Measurements from ENCODE around the gene GABRB3.

GABRB3 gene

GRCh38 chr15:26772154-26773066 is at the start of gene GABRB3:
TSS of gene GABRB3 (minus strand) at chr15:26773066.
- Histone ChIP-seq H3K27ac (no peak within 1 kb of the TSS), H3K4me3 (ENCODE audit: low read depth, low read length) (no peak within 1 kb of the TSS), H3K27me3 (replicated peaks) (peaks cover 21% of the 10 kb centered on the region), H3K36me3 (replicated peaks) (no peaks in the 10 kb centered on the region)
- no peak for DNase-seq
- no peak for TF ChIP-seq CTCF (IDR thresholded peaks at IDR 0.05; ENCODE audit: low read depth, low read length, missing control alignments)
- in situ Hi-C loops (cut with HindIII; ENCODE audit: low pct_ligation_motif_present, low sequenced_read_pairs): no loop called here

- in situ Hi-C loops (cut with HindIII; ENCODE audit: low pct_ligation_motif_present, low sequenced_read_pairs): no loop called here
- no peak overlapping the region for H3K4me3 ChIP-seq (ENCODE audit: low read depth, low read length)
- H3K27ac ChIP-seq: no peak overlapping the region
- no peaks in the 10 kb centered on the region for H3K36me3 ChIP-seq (replicated peaks)
- H3K27me3 ChIP-seq (replicated peaks): no peaks in the 10 kb centered on the region
- TF ChIP-seq CTCF (IDR thresholded peaks at IDR 0.05; ENCODE audit: low read depth, low read length, missing control alignments): no peak
- DNase-seq: no peak
Observed at GRCh38 chr15:26807517-26808427, 34.9 kb upstream of the GABRB3 start.

GRCh38 chr15:26806574-26806973 is 33.7 kb upstream of the GABRB3 start:
- TF ChIP-seq CTCF (IDR thresholded peaks at IDR 0.05; ENCODE audit: low read depth, low read length, missing control alignments): no peak
- no peak for DNase-seq
- Histone ChIP-seq H3K27ac (no peak overlapping the region), H3K36me3 (replicated peaks) (no peaks in the 10 kb centered on the region), H3K27me3 (replicated peaks) (no peaks in the 10 kb centered on the region), H3K4me3 (ENCODE audit: low read depth, low read length) (no peak overlapping the region)
- in situ Hi-C loops (cut with HindIII; ENCODE audit: low pct_ligation_motif_present, low sequenced_read_pairs): no loop called here

GRCh38 chr15:26806151-26806550 is 33.3 kb upstream of the GABRB3 start:
- Histone ChIP-seq H3K27ac (no peak overlapping the region), H3K27me3 (replicated peaks) (no peaks in the 10 kb centered on the region), H3K36me3 (replicated peaks) (no peaks in the 10 kb centered on the region), H3K4me3 (ENCODE audit: low read depth, low read length) (no peak overlapping the region)
- TF ChIP-seq CTCF (IDR thresholded peaks at IDR 0.05; ENCODE audit: low read depth, low read length, missing control alignments): no peak
- DNase-seq: no peak
- in situ Hi-C loops (cut with HindIII; ENCODE audit: low pct_ligation_motif_present, low sequenced_read_pairs): no loop called here

- no peaks in the 10 kb centered on the region for H3K36me3 ChIP-seq (replicated peaks)
- DNase-seq: no peak
- no peak overlapping the region for H3K4me3 ChIP-seq (ENCODE audit: low read depth, low read length)
- no peak for TF ChIP-seq CTCF (IDR thresholded peaks at IDR 0.05; ENCODE audit: low read depth, low read length, missing control alignments)
- in situ Hi-C loops (cut with HindIII; ENCODE audit: low pct_ligation_motif_present, low sequenced_read_pairs): no loop called here
- no peak overlapping the region for H3K27ac ChIP-seq
- H3K27me3 ChIP-seq (replicated peaks): no peaks in the 10 kb centered on the region
Observed at GRCh38 chr15:26805470-26805869, 32.6 kb upstream of the GABRB3 start.
